Caco-2 (cell line): ENCODE measurements around the gene ACTL10. TPM values are rescaled to one million over a fixed set of nuclear protein-coding genes. Genes with fewer than 3 reads are reported as not detected.
A peak's percentile ranks its signal among the peaks of the same experiment; 100 is the strongest.

Experiments
- BruUV-seq: library from RNA; stranded (reverse); fragments of 400-500 nt; replicated peaks from 2 replicates; lab custom pipeline; 2021; lab: Mats Ljungman, UMichigan
- CTCF ChIA-PET: fragments of 300-600 bp; sonication (Branson Sonifier 250); formaldehyde crosslinking; loops from one replicate; lab custom pipeline; 2022; ENCODE audit warnings: antibody characterized with exemption; lab: Charles Lee
- POLR2A ChIA-PET: fragments of 300-600 bp; sonication (Branson Sonifier 250); formaldehyde crosslinking; loops from one replicate; lab custom pipeline; 2022; ENCODE audit warnings: antibody characterized with exemption; lab: Charles Lee
- DNase-seq, 2 experiments: peaks; one replicate each; pipeline versions ENCODE4 v3.0.0 to v3.0.0-alpha.2; 2020 to 2022
- H3K27me3 ChIP-seq: replicated peaks from 2 replicates; pipeline ENCODE4 v1.6.0; 2011; ENCODE audit warnings: low read length; ENCODE audit not compliant: control insufficient read depth, insufficient read depth
- H3K36me3 ChIP-seq: 2 replicates; pipeline ENCODE4 v1.5.1; 2011; ENCODE audit warnings: low read length; ENCODE audit not compliant: control insufficient read depth, insufficient read depth
- H3K4me1 ChIP-seq: fragments of 250-450 bp; sonication (Bioruptor Pico); 2 replicates; pipeline ENCODE4 v1.5.1; 2020; ENCODE audit warnings: mild to moderate bottlenecking
- H3K4me3 ChIP-seq: 2 replicates; pipeline ENCODE4 v1.5.1; 2011; ENCODE audit warnings: low read depth, mild to moderate bottlenecking, control low read depth, low read length
- H3K9me3 ChIP-seq: fragments of 250-450 bp; sonication (Bioruptor Pico); 2 replicates; pipeline ENCODE4 v1.5.1; 2020; ENCODE audit warnings: mild to moderate bottlenecking, moderate library complexity
- H3K27ac Mint-ChIP-seq: one replicate; pipeline ENCODE4 v1.8.0; 2022; ENCODE audit warnings: mixed read lengths; ENCODE audit not compliant: unreplicated experiment
- H3K27me3 Mint-ChIP-seq: one replicate; pipeline ENCODE4 v1.8.0; 2022; ENCODE audit warnings: mixed read lengths; ENCODE audit not compliant: insufficient read depth, unreplicated experiment
- H3K36me3 Mint-ChIP-seq: one replicate; pipeline ENCODE4 v1.8.0; 2022; ENCODE audit warnings: mild to moderate bottlenecking, mixed read lengths; ENCODE audit not compliant: insufficient read depth, unreplicated experiment
- H3K4me1 Mint-ChIP-seq: one replicate; pipeline ENCODE4 v1.8.0; 2022; ENCODE audit warnings: low read depth, mixed read lengths; ENCODE audit not compliant: unreplicated experiment
- H3K4me3 Mint-ChIP-seq: one replicate; pipeline ENCODE4 v1.8.0; 2022; ENCODE audit warnings: mild to moderate bottlenecking, moderate library complexity, mixed read lengths; ENCODE audit not compliant: unreplicated experiment
- H3K9me3 Mint-ChIP-seq: one replicate; pipeline ENCODE4 v1.8.0; 2022; ENCODE audit warnings: mixed read lengths; ENCODE audit not compliant: unreplicated experiment
- CTCF ChIP-seq, 2 experiments: fragments of 200-600 bp in 1 of 2; IDR thresholded peaks; 1 replicate in 1 of 2; 2 replicates in 1 of 2; pipeline versions ENCODE4 v1.5.1 to v1.8.0; 2011 to 2022; ENCODE audit warnings: antibody characterized with exemption in 1 of 2, control low read depth in 1 of 2, inconsistent platforms in 1 of 2, low read depth in 1 of 2, low read length in 1 of 2, mild to moderate bottlenecking in 1 of 2, moderate library complexity in 1 of 2; ENCODE audit not compliant: insufficient read depth in 1 of 2, severe bottlenecking in 1 of 2, unreplicated experiment in 1 of 2
- intact Hi-C: fragments of 100-400 bp; cut with micrococcal nuclease; formaldehyde crosslinking; loops from one replicate; pipeline ENCODE4 v1.10.0; 2022; ENCODE audit not compliant: unreplicated experiment
- total RNA-seq: library from RNA; stranded (reverse); gene quantifications from 2 replicates; pipeline ENCODE4 v1.2.3, GENCODE V29; 2022

Gene ACTL10
- total RNA-seq, 1 experiment from 2014 or later = 3.4 TPM

GRCh38 chr20:33685328-33686099 is 18.8 kb downstream of the ACTL10 start:
- BruUV-seq = no TSS peak
- no peaks in the 10 kb centered on the region for H3K27me3 ChIP-seq
- H3K36me3 ChIP-seq = no peaks in the 10 kb centered on the region
- no peaks in the 10 kb centered on the region for H3K9me3 ChIP-seq
- H3K9me3 Mint-ChIP-seq = no peaks in the 10 kb centered on the region
- ChIA-PET POLR2A (interaction anchor here (0.8 to 1.8 kb wide), 4 partner anchors 11 to 308 kb away, joined by 3 to 9 read pairs (median 6); partner anchors contain the start of genes ACTL10, PXMP4 and RALY), CTCF (interaction anchor here (0.6 to 6.0 kb wide), 4 partner anchors 18 to 211 kb away, joined by 4 to 29 read pairs (median 5); partner anchors contain the start of gene ACTL10)
- H3K4me3 ChIP-seq = peak overlapping the region; percentile 80
- DNase-seq = peak; percentile 82 to 84
- H3K27me3 Mint-ChIP-seq = no peaks in the 10 kb centered on the region
- peaks cover 59% of the 10 kb centered on the region for H3K4me1 Mint-ChIP-seq
- peak in 1 of 2 experiments; percentile 31 for TF ChIP-seq CTCF (IDR thresholded peaks at IDR 0.05; ENCODE audit: insufficient read depth in 1 of 2, low read depth in 1 of 2, low read length in 1 of 2, severe bottlenecking in 1 of 2, unreplicated experiment in 1 of 2)
- H3K27ac Mint-ChIP-seq = peak overlapping the region; percentile 78
- intact Hi-C loops = loop anchor here (1.0 to 5.0 kb wide), 6 partner anchors 11 to 307 kb away; partner anchors contain the start of genes ACTL10, CHMP4B, NECAB3 and PXMP4
- peaks cover 40% of the 10 kb centered on the region for H3K36me3 Mint-ChIP-seq
- peaks cover 46% of the 10 kb centered on the region for H3K4me1 ChIP-seq
- H3K4me3 Mint-ChIP-seq = peak overlapping the region; percentile 68

- no TSS peak for BruUV-seq
- Histone ChIP-seq H3K4me1 (peaks cover 46% of the 10 kb centered on the region), H3K36me3 (no peaks in the 10 kb centered on the region), H3K4me3 (peak within 1 kb of the TSS; percentile 80), H3K27me3 (no peaks in the 10 kb centered on the region), H3K9me3 (no peaks in the 10 kb centered on the region)
- H3K27me3 Mint-ChIP-seq = no peaks in the 10 kb centered on the region
- H3K4me1 Mint-ChIP-seq = peaks cover 59% of the 10 kb centered on the region
- H3K4me3 Mint-ChIP-seq = peak within 1 kb of the TSS; percentile 68
- peak; percentile 56 to 64 for TF ChIP-seq CTCF (IDR thresholded peaks at IDR 0.05; ENCODE audit: insufficient read depth in 1 of 2, low read depth in 1 of 2, low read length in 1 of 2, severe bottlenecking in 1 of 2, unreplicated experiment in 1 of 2)
- DNase-seq = peak; percentile 99 to 100
- no peaks in the 10 kb centered on the region for H3K9me3 Mint-ChIP-seq
- ChIA-PET CTCF (interaction anchor here (1.8 to 6.0 kb wide), 3 partner anchors 19 to 46 kb away, joined by 5 to 29 read pairs (median 21); partner anchors contain the start of gene ACTL10), POLR2A (interaction anchor here (1.8 kb wide), 1 partner anchor 19 kb away, joined by 9 read pairs; the partner anchor contains the start of gene ACTL10)
- intact Hi-C loops = loop anchor here (1.0 to 5.0 kb wide), 6 partner anchors 12 to 306 kb away; partner anchors contain the start of genes ACTL10, CHMP4B, NECAB3 and PXMP4
- H3K36me3 Mint-ChIP-seq = peaks cover 32% of the 10 kb centered on the region
- H3K27ac Mint-ChIP-seq = peak within 1 kb of the TSS; percentile 78
Observed at GRCh38 chr20:33686100-33686983, 19.6 kb downstream of the ACTL10 start, which contains the start of gene E2F1. E2F1 (minus strand) TSS chr20:33686385; CDS start chr20:33686264, 121 bp downstream.
